ENCODE data around the gene SF3B5.

DNA sequence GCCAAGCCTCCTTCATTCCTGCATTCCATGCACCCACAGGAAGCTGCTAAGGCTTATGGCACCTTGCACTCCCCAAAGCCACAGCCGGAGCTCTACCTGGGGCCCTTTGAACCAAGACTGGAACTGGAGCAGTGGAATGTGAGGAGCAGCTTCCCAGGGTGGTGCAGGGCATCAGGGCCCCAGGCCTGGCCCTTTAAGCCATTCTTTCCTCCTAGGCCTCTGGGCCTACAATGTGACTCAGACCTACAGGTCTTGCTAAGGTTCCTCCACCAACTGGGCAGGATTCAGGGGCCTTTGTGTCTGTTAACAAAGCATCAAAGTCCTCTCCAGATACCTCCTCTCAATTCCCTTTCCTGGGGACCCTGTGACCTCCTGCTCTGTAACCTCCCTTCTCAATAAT is 36.2 kb downstream of the SF3B5 start:
- TF ChIP-seq FOXP2 (optimal IDR thresholded peaks at IDR 0.05; ENCODE audit: control extremely low read depth, extremely low read length, insufficient read depth) (no peak), POLR2AphosphoS5 (IDR thresholded peaks at IDR 0.05; ENCODE audit: borderline replicate concordance, low read depth, low read length) (no peak), EZH2 (IDR thresholded peaks at IDR 0.05) (no peak)
